HG02798 (cell line): ENCODE results near the gene KCNA2.

Experiments
- ATAC-seq: cut with Tn5 transposase; IDR thresholded peaks from one replicate; pipeline ENCODE4 v1.9.1; 2021; ENCODE audit warnings: mild to moderate bottlenecking; ENCODE audit not compliant: unreplicated experiment, poor library complexity

The KCNA2 gene

GRCh38 chr1:110630839-110631663 lies 24.9 kb upstream of the KCNA2 start:
- ATAC-seq = peak; percentile 61

GRCh38 chr1:110628323-110629105 lies 22.4 kb upstream of the KCNA2 start:
- ATAC-seq = no peak

- no peak for ATAC-seq
These were observed 21.6 kb upstream of the KCNA2 start for GRCh38 chr1:110627764-110628163.

GRCh38 chr1:110626889-110627288 lies 20.7 kb upstream of the KCNA2 start:
- ATAC-seq = no peak

- ATAC-seq = no peak
These were observed 14.5 kb upstream of the KCNA2 start for GRCh38 chr1:110620686-110621085.

GRCh38 chr1:110620250-110620615 lies 14.1 kb upstream of the KCNA2 start:
- no peak for ATAC-seq

- ATAC-seq = peak; percentile 86
These were observed 13.5 kb upstream of the KCNA2 start for GRCh38 chr1:110619412-110620249.

- no peak for ATAC-seq
These were observed 12.5 kb upstream of the KCNA2 start for GRCh38 chr1:110618668-110619067.

- no peak for ATAC-seq
These were observed 11.4 kb upstream of the KCNA2 start for GRCh38 chr1:110617589-110617988.

GRCh38 chr1:110617116-110617515 lies 11.0 kb upstream of the KCNA2 start:
- no peak for ATAC-seq

- ATAC-seq = no peak
These were observed 10.4 kb upstream of the KCNA2 start for GRCh38 chr1:110616587-110616986.

GRCh38 chr1:110615548-110616130 lies 9.5 kb upstream of the KCNA2 start:
- no peak for ATAC-seq

- ATAC-seq = no peak
These were observed 6.0 kb upstream of the KCNA2 start for GRCh38 chr1:110612060-110612745.

GRCh38 chr1:110610696-110611286 lies 4.6 kb upstream of the KCNA2 start:
- ATAC-seq = no peak

- no peak for ATAC-seq
These were observed 3.9 kb upstream of the KCNA2 start for GRCh38 chr1:110610084-110610483.

- ATAC-seq = no peak
These were observed 2.1 kb upstream of the KCNA2 start for GRCh38 chr1:110608247-110608646.

GRCh38 chr1:110607536-110608230 lies 1.5 kb upstream of the KCNA2 start:
- no peak for ATAC-seq

- no peak for ATAC-seq
These were observed 738 bp upstream of the KCNA2 start for GRCh38 chr1:110606657-110607535.
